TTC549 (cell line): ENCODE data around the gene NHLH2.

Experiments
- FAIRE-seq: peaks from 2 replicates; lab custom pipeline; 2012; peaks lifted over from hg19 to GRCh38; lab: Jason Lieb, UNC

Gene NHLH2

DNA sequence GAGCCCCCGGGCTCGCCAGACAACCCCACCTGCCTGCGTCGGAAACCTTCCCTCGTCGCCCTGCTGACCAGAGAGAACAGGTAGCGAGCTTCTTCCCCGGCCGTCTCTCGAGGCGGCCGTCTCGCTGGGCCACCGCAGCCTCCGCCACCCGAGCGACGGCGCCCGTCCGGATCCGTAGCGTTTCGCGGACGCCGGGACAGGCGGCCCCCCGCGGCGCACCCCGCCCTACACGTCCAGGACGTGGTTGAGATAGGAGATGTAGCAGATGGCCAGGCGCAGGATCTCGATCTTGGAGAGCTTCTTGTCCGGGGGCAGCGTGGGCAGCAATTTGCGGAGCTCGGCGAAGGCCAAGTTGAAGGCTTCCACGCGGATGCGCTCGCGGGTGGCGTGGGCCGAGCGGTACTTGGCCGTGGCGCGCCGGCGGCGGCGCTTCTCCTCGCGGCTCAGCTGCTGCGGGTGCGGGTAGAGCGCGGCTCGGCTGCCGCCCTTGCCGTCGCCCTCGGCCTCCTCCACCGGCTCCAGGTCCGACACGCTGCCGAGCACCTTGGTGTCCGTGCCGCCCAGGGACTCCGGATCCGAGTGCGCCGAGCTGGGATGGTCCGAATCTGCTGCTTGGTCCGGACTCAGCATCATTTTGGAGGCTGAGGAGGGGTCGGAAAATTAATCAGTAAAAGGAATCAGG is 3.0 kb downstream of the NHLH2 start:
- no peak for FAIRE-seq

GRCh38 chr1:115837341-115837739 is 3.6 kb downstream of the NHLH2 start:
- no peak for FAIRE-seq

DNA sequence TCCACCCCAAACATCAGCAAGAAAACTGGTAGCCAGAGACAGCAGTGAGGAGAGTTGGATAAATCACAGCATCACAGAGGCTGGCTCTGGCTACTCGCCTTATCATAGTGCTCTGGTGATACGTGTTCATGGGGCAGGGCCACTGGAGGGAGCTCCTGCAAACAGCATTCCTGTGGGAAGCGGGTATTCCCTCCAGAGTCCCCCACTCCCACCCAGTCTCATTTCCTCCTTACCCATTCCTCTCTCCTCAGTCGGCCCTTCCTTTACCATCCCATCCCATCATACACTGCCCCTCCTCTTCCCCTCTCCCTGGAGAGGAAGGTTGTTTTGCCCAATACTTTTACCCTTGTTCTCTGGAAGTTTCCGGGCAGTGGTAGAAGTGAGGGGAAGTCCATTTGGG is 7.1 kb downstream of the NHLH2 start:
- FAIRE-seq, result no peak

DNA sequence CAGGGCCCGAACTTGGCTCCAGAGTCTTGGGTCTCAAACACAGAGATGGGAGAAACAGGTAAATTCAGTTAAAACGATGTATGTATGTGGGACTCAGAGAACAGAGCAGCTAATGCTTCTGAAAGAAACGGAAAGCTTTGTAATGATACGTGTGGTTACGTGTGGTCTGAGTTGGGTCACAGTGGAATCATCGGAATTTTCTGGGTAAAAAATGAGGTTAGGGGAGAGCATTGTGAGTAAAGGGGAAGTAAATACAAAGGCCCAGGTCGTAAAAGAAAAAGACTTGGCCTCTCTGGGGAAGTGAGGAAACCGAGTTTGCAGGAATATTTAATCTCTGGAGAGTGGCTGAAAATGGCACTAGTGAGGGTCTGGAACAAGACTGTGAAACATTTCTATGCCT is 8.3 kb downstream of the NHLH2 start:
- FAIRE-seq, result no peak

DNA sequence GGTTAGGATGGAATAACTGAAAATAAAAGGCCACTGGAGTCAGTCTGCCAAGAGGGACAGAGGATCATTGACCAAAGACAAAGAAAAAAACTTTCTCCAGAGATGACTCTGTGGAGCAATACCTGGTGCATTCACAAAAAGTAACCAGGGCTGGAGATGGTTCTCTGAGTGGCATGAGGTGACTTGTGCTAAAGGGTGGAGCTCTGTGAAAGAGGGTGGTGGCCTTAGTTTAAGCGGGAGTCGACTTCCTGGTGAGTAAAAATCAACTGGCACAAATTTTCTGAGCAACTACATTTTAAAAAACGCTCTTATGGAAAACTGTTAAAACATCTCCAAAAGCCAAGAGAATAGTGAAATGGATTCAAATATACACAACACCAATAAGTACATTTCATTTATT is 10.0 kb downstream of the NHLH2 start:
- FAIRE-seq, result no peak

DNA sequence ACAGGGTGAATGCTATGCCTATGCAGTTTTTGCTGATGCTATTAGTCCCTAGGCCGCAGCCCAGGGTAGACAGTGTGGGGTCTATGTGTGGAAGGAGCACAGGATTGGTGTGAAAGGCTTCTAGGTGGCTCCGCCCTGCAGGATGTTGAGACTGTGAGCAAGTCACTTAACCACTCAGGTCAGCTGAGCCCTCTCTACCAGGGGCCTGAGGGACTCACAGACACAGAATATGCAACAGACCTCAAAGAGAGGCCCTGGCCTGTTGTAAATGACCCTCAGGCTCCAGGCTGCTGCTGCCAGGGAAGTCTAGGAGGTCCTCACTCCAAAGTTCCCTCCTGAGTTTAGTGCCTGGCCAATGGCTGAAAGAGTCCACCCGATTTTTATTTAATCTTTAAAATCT is 11.0 kb downstream of the NHLH2 start:
- no peak for FAIRE-seq

DNA sequence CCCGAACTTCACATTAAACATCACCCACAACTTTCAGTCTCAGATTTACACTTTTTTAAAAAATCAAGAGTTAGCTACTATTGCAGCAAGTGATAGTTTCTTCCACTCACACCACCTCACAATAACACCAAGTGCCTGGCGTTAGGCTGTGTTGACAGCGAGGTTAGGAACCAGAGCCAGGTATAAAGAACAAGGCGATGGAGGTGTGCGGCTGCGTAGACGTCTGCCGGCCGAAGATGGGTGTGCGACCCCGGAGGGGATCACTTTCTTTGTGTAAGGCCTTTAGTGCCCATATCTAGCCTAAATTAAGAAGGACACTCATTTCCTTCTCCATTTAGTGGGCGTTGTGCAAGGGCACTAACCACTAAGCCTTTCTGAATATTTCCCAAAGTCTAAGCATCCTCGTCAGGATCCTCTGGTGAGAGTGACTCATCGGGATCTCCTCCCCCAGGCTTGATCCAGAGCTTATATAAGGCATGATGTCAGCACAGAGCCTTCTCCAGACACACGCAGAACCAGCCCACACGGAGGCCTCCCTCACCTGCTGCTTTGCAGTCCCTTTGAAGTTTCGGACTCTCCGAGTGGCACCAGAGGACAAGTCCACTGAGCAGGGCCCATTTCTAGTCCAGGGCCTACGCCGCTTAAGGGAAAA is 11.8 kb downstream of the NHLH2 start:
- no peak for FAIRE-seq

DNA sequence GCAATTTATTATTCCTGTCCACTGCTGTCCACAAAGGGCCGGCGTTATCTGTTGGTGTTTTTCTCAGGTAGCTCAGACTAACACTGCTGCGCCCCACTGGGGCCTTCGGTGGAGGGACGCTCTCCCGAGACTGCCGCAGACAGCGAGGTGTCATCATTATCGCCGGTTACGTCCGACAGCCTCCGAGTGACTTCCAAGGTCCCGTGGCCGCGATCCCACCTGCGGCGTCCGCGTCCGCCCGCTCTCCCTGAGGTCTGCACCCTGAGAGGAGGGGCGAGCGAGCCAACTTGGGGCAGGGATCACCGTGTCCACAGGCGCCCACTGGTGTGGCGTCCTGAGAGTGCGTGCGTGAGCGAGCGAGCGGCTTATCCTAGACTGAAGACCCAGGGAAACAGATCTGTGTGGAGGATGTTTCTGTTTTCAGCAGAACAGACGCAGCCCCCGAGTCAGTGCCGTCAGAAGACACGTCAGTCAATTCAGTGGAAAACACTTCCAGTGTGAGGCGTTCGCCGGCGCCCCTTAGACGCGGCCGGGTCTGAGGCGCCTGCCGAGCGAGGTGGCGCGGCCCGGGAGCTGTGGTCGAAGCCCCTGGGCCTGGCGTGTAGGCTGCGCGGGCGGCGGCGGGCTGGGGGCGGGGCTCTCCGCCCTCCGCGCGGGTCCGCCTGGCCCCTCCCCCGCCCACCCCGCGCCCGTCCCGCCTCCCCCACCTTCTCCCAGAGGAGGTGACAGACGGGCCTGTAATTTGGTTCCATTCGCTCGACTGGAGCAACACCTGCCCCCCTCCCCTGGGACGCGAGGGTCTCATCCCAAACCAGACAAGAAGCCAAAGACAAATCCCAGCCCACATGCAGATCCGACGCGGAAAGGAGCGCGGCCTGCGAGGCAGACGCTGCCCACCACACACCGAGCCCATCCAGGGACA is 12.6 kb downstream of the NHLH2 start:
- no peak for FAIRE-seq

- no peak for FAIRE-seq
Observed at GRCh38 chr1:115827452-115828044, 13.4 kb downstream of the NHLH2 start.

GRCh38 chr1:115826628-115827027 is 14.3 kb downstream of the NHLH2 start:
- FAIRE-seq, result no peak

DNA sequence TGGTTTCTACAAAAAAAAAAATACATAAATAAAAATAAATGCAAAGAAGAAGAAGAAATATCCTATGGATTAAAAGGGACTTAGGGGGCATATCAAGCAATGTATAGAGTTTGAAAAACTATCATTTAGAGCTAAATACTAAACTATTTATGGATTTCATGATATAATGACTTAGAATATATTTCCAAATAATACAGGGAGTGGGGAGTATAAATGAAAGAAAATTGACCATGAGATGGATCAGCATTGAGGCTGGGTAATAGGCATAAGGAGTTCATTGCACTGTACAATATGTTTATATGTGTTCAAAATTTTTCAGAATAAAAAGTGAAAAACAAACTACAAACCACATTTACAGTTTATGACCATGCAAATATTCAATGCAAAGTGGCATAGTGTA is 18.8 kb downstream of the NHLH2 start:
- FAIRE-seq, result no peak

GRCh38 chr1:115815694-115816093 is 25.2 kb downstream of the NHLH2 start:
- FAIRE-seq, result no peak

GRCh38 chr1:115814685-115815398 is 26.1 kb downstream of the NHLH2 start:
- no peak for FAIRE-seq

DNA sequence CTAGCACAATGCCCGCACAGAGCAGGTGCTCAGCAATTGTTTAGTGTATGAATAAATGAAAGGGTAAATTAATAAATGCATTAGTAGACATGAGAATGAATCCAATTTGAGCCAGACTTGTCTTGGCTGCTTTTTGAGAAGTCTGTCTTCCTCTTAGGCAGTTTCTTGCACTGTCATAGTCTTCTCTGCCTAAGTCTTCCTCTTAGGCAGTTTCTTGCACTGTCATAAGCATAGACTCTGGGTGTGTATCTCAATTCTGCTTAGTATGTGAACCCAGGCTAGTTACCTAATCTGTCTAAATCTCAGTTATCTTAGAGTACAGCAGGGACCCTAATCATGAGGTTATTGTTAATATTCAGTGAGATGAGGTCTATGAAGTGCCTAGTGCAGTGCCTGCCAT is 27.2 kb downstream of the NHLH2 start:
- FAIRE-seq, result no peak

DNA sequence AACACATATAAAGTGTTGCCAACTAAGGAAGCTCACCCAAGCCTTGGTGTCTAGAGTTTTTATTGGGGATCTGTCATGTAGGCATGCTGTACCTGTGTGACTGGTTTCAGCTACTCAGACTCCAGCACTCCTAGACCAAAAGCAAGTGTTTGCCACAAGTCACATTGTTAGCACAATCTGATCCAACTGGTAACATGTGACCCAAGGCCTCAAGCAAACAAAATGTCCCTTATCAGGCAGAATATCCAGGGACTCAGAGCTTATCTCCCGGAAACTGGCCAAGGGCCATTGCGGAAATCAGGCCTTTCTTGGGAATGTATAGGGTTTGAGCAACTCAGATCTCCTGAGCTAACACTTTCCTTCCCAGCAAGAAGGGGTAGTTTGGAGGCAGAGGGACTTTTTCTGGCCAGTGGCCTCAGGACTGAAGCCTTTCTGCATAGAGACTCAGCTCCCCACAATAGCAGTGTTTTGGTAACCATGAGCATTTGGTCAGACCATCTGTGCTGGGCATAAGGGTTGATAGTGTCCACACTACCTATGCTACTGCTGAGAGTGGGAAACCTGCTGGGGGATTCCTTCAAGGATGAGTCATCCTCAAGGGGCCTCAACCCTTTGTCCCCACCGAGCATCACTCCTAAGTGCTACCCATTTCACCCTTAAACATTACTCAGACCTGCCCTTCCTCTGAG is 29.6 kb downstream of the NHLH2 start:
- FAIRE-seq, result no peak

DNA sequence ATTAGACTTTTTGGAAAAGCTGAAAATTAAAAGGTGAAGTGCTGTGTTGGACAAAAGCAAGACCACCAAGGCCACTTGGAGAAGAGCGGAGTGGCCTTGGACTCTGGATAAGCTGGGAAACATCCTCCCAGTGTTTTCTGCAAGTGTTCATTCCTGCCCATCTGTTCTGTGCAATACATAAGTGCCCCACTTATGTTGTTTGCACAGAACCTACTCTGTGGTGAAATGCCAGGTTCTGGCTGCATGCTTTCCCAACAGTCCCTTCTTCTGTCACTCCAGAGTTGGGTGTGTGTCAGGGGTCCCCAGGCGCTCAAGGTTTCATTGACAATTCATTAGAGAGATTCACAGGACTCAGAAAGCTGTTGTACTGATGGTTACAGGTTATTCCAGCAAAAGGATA is 30.3 kb downstream of the NHLH2 start:
- no peak for FAIRE-seq

- no peak for FAIRE-seq
Observed at GRCh38 chr1:115809847-115810246, 31.1 kb downstream of the NHLH2 start.

- no peak for FAIRE-seq
Observed at GRCh38 chr1:115809076-115809475, 31.9 kb downstream of the NHLH2 start.

GRCh38 chr1:115807723-115808122 is 33.2 kb downstream of the NHLH2 start:
- no peak for FAIRE-seq

- no peak for FAIRE-seq
Observed at GRCh38 chr1:115805597-115805996, 35.3 kb downstream of the NHLH2 start.

- FAIRE-seq, result no peak
Observed at GRCh38 chr1:115802416-115802815, 38.5 kb downstream of the NHLH2 start.

GRCh38 chr1:115797486-115797885 is 43.4 kb downstream of the NHLH2 start:
- no peak for FAIRE-seq
